Activated naive CD8-positive, alpha-beta T cell treated with anti-CD3 and anti-CD28 coated beads for 36 hours (primary cell): ENCODE results near the gene CLNK. TPM values are rescaled to one million over a fixed set of nuclear protein-coding genes. Genes with fewer than 3 reads are reported as not detected.

Source experiments
- DNase-seq: peaks from one replicate; pipeline ENCODE4 v3.0.0; 2021
- H3K27ac Mint-ChIP-seq: one replicate; pipeline ENCODE4 v1.8.0; 2022; ENCODE audit warnings: mild to moderate bottlenecking, moderate library complexity, mixed read lengths
- H3K27me3 Mint-ChIP-seq: one replicate; pipeline ENCODE4 v1.8.0; 2022; ENCODE audit warnings: mild to moderate bottlenecking, mixed read lengths
- H3K36me3 Mint-ChIP-seq: one replicate; pipeline ENCODE4 v1.8.0; 2021; ENCODE audit warnings: mild to moderate bottlenecking, mixed read lengths
- H3K4me1 Mint-ChIP-seq: one replicate; pipeline ENCODE4 v1.8.0; 2021; ENCODE audit warnings: mixed read lengths
- H3K4me3 Mint-ChIP-seq: one replicate; pipeline ENCODE4 v1.8.0; 2022; ENCODE audit warnings: mild to moderate bottlenecking, moderate library complexity, mixed read lengths
- H3K9me3 Mint-ChIP-seq: one replicate; pipeline ENCODE4 v1.8.0; 2022; ENCODE audit warnings: mixed read lengths
- total RNA-seq, 2 experiments: library from RNA; stranded (reverse); gene quantifications; one replicate each; pipeline ENCODE4 v1.2.3, GENCODE V29; 2021

CLNK gene
- total RNA-seq, 2 experiments from 2014 or later: 0.32 to 0.35 TPM

- H3K4me3 Mint-ChIP-seq: no peak overlapping the region
- peaks cover 84% of the 10 kb centered on the region for H3K36me3 Mint-ChIP-seq
- no peak for DNase-seq
- H3K27ac Mint-ChIP-seq: no peak overlapping the region
- no peaks in the 10 kb centered on the region for H3K27me3 Mint-ChIP-seq
- H3K9me3 Mint-ChIP-seq: peaks cover 46% of the 10 kb centered on the region
- peaks cover 7% of the 10 kb centered on the region for H3K4me1 Mint-ChIP-seq
Observed at GRCh38 chr4:10442976-10443375, 241.6 kb downstream of the CLNK start.

GRCh38 chr4:10441512-10441911, 243.1 kb downstream of the CLNK start:
- H3K9me3 Mint-ChIP-seq: peaks cover 38% of the 10 kb centered on the region
- H3K36me3 Mint-ChIP-seq: peaks cover 81% of the 10 kb centered on the region
- H3K4me1 Mint-ChIP-seq: peaks cover 7% of the 10 kb centered on the region
- no peak for DNase-seq
- H3K4me3 Mint-ChIP-seq: no peak overlapping the region
- H3K27me3 Mint-ChIP-seq: no peaks in the 10 kb centered on the region
- H3K27ac Mint-ChIP-seq: no peak overlapping the region

- peaks cover 19% of the 10 kb centered on the region for H3K9me3 Mint-ChIP-seq
Observed at GRCh38 chr4:10438924-10439323, 245.6 kb downstream of the CLNK start.

GRCh38 chr4:10437735-10438134, 246.8 kb downstream of the CLNK start:
- DNase-seq: no peak
- H3K4me1 Mint-ChIP-seq: peaks cover 5% of the 10 kb centered on the region
- no peaks in the 10 kb centered on the region for H3K27me3 Mint-ChIP-seq
- H3K4me3 Mint-ChIP-seq: no peak overlapping the region
- no peak overlapping the region for H3K27ac Mint-ChIP-seq
- peaks cover 43% of the 10 kb centered on the region for H3K36me3 Mint-ChIP-seq
- peaks cover 9% of the 10 kb centered on the region for H3K9me3 Mint-ChIP-seq

More at GRCh38 chr4:10438924-10439323, 245.6 kb downstream of the CLNK start:
- Mint-ChIP-seq H3K27ac (no peak overlapping the region), H3K4me3 (no peak overlapping the region), H3K27me3 (no peaks in the 10 kb centered on the region), H3K4me1 (peaks cover 7% of the 10 kb centered on the region), H3K36me3 (peaks cover 55% of the 10 kb centered on the region)
- DNase-seq: no peak

Other genes with a start within 250 kb of the CLNK start
- 10 to 100 TPM; 14.1 to 18.0 TPM for gene ZNF518B, start 227.3 kb downstream of the CLNK start, total RNA-seq